IMR-90 (cell line): ENCODE data around the gene FBRS.

Experiments used
- BHLHE40 ChIP-seq: fragments of 150-350 bp; IDR thresholded peaks from 2 replicates; pipeline ENCODE4 v1.6.1; 2016; ENCODE audit warnings: mild to moderate bottlenecking, low read depth, low read length
- POLR2A ChIP-seq: IDR thresholded peaks from 2 replicates; pipeline ENCODE4 v1.6.1; 2012; ENCODE audit warnings: mild to moderate bottlenecking, low read depth, low read length
- RAD21 ChIP-seq: IDR thresholded peaks from 2 replicates; pipeline ENCODE4 v1.6.1; 2012; ENCODE audit warnings: low read length, improper control_type of control experiment

DNA sequence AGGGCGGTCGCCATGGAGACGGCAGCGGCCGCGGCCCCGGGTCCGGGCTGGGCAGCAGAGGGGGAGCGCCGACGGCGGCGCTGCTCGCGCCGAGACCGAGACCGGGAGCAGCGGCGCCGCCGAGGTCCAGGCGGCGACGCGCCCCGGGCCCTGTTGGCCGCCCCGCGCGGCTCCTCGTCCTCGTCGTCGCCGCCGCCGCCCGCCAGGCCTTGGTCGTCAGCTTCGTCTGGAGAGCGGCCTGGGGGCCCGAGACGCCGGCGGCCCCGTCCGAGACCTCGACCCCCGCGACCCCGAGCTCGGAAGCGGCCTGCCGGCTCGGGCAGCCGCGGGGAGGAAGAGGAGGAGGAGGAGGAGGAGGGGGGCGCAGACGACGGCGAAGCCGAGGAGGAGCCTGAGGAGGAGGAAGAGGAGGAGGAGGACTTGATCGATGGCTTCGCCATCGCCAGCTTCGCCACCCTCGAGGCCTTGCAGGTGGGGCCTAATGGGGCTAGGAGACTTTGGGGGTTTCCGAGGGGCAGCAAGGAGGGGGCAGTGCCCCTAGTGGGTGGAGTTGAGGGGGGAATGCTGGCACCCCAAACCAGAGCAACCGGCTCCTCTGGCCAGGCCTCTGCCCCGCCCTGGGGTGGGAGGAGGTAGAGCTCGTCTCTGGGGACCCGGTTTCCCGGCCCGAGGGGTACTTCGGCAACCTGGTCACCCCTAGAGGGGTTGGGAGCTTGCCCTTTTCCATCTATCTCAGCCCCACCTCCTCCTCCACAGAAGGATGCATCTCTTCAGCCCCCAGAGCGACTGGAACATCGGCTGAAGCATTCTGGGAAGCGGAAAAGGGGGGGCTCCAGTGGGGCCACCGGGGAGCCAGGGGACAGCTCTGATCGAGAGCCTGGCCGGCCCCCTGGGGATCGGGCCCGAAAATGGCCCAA lies 1.5 kb downstream of the FBRS start:
- TF ChIP-seq RAD21 = no peak
- TF ChIP-seq POLR2A = no peak
- no peak for TF ChIP-seq BHLHE40
